Smooth muscle cell (in vitro differentiated cells): ENCODE results near the gene TGM4. TPM values are rescaled to one million over a fixed set of nuclear protein-coding genes. Genes with fewer than 3 reads are reported as not detected.

ENCODE experiments used
- DNase-seq: peaks from one replicate; lab custom pipeline; 2025; ENCODE audit not compliant: unreplicated experiment; lab: John Stamatoyannopoulos, UW
- H2AFZ ChIP-seq: fragments of 200-600 bp; sonication (generic); 2 replicates; pipeline ENCODE4 v1.6.0; 2016; ENCODE audit warnings: antibody characterized with exemption, low read depth, mild to moderate bottlenecking
- H3F3A ChIP-seq: fragments of 200-600 bp; sonication (generic); 2 replicates; pipeline ENCODE4 v1.6.0; 2017; ENCODE audit warnings: antibody characterized with exemption, low read depth
- H3K27ac ChIP-seq: fragments of 200-600 bp; sonication (generic); 2 replicates; pipeline ENCODE4 v1.5.1; 2016; ENCODE audit warnings: low read depth, mild to moderate bottlenecking
- H3K27me3 ChIP-seq: fragments of 200-600 bp; sonication (generic); 2 replicates; pipeline ENCODE4 v1.6.1; 2016; ENCODE audit warnings: low read depth, mild to moderate bottlenecking
- H3K36me3 ChIP-seq: fragments of 200-600 bp; sonication (generic); 2 replicates; pipeline ENCODE4 v1.5.1; 2016; ENCODE audit warnings: low read depth
- H3K4me1 ChIP-seq: fragments of 200-600 bp; sonication (generic); 2 replicates; pipeline ENCODE4 v1.5.1; 2016; ENCODE audit warnings: low read depth
- H3K4me2 ChIP-seq: fragments of 200-600 bp; sonication (generic); 2 replicates; pipeline ENCODE4 v1.6.0; 2016; ENCODE audit warnings: mild to moderate bottlenecking
- H3K4me3 ChIP-seq: fragments of 200-600 bp; sonication (generic); 2 replicates; pipeline ENCODE4 v1.5.1; 2016; ENCODE audit warnings: mild to moderate bottlenecking
- H3K79me2 ChIP-seq: fragments of 200-600 bp; sonication (generic); 2 replicates; pipeline ENCODE4 v1.6.0; 2016; ENCODE audit warnings: low read depth, mild to moderate bottlenecking
- H3K9ac ChIP-seq: fragments of 200-600 bp; sonication (generic); 2 replicates; pipeline ENCODE4 v1.6.0; 2016; ENCODE audit warnings: low read depth
- H3K9me3 ChIP-seq: fragments of 200-600 bp; sonication (generic); replicated peaks from 2 replicates; pipeline ENCODE4 v1.5.1; 2016; ENCODE audit warnings: low read depth
- H4K20me1 ChIP-seq: fragments of 200-600 bp; sonication (generic); 2 replicates; pipeline ENCODE4 v1.6.0; 2016; ENCODE audit warnings: low read depth
- CTCF ChIP-seq: fragments of 200-600 bp; sonication (generic); IDR thresholded peaks from 2 replicates; pipeline ENCODE4 v1.5.1; 2017; ENCODE audit warnings: borderline replicate concordance, mild to moderate bottlenecking, antibody characterized with exemption; ENCODE audit not compliant: insufficient read depth, poor library complexity, severe bottlenecking
- WGBS: methylation state at CpG from one replicate; pipeline ENCODE4 v1.1.7; 2016; ENCODE audit warnings: low lambda C conversion rate; 5-methylcytosine and 5-hydroxymethylcytosine counted together
- polyA plus RNA-seq: library from polyadenylated mRNA; unstranded; fragments of >200 nt; fragmentation: Nextera tagmentation; extraction: Ambion mirVana; gene quantifications from 2 replicates; pipeline ENCODE4 v1.2.1, GENCODE V29; 2016
- total RNA-seq: library from RNA; depleted of rRNA; stranded (reverse); fragments of >200 nt; gene quantifications from 2 replicates; pipeline ENCODE4 v1.2.3, GENCODE V29; 2014

Gene TGM4
- total and polyA plus RNA-seq, 2 experiments from 2014 or later: not detected

- Histone ChIP-seq H2AFZ (no peak overlapping the region), H3K27me3 (no peaks in the 10 kb centered on the region), H3K36me3 (no peaks in the 10 kb centered on the region), H3K9ac (no peak overlapping the region), H3K4me2 (no peak overlapping the region), H4K20me1 (no peaks in the 10 kb centered on the region), H3K79me2 (no peaks in the 10 kb centered on the region), H3K4me1 (no peaks in the 10 kb centered on the region), H3K9me3 (no peaks in the 10 kb centered on the region), H3K4me3 (no peak overlapping the region), H3K27ac (no peak overlapping the region), H3F3A (no peaks in the 10 kb centered on the region)
- WGBS: 73% methylated on average over 3 of the region's 3 CpGs
- TF ChIP-seq CTCF: no peak
- DNase-seq: no peak
These were observed 15.8 kb downstream of the TGM4 start for GRCh38 chr3:44890258-44890657.

GRCh38 chr3:44890852-44891251 lies 16.4 kb downstream of the TGM4 start:
- Histone ChIP-seq H3K79me2 (no peaks in the 10 kb centered on the region), H3K9me3 (no peaks in the 10 kb centered on the region), H3K27me3 (no peaks in the 10 kb centered on the region), H3F3A (no peaks in the 10 kb centered on the region), H3K36me3 (no peaks in the 10 kb centered on the region), H4K20me1 (no peaks in the 10 kb centered on the region), H3K4me1 (no peaks in the 10 kb centered on the region), H2AFZ (no peak overlapping the region), H3K9ac (no peak overlapping the region), H3K27ac (no peak overlapping the region), H3K4me2 (no peak overlapping the region), H3K4me3 (no peak overlapping the region)
- no peak for TF ChIP-seq CTCF
- DNase-seq: no peak
- 82% methylated on average over 3 of the region's 3 CpGs for WGBS

- no peaks in the 10 kb centered on the region for H3K9me3 ChIP-seq
These were observed 18.3 kb downstream of the TGM4 start for GRCh38 chr3:44892689-44893088.

More at GRCh38 chr3:44892689-44893088, 18.3 kb downstream of the TGM4 start:
- DNase-seq: no peak
- no peak overlapping the region for H2AFZ ChIP-seq
- H3K79me2 ChIP-seq: no peaks in the 10 kb centered on the region
- H3K4me3 ChIP-seq: no peak overlapping the region
- no peak overlapping the region for H3K4me2 ChIP-seq
- no peaks in the 10 kb centered on the region for H4K20me1 ChIP-seq
- WGBS: 89% methylated on average over 3 of the region's 3 CpGs
- no peaks in the 10 kb centered on the region for H3K27me3 ChIP-seq
- H3K9ac ChIP-seq: no peak overlapping the region
- no peaks in the 10 kb centered on the region for H3K36me3 ChIP-seq
- TF ChIP-seq CTCF: no peak
- no peaks in the 10 kb centered on the region for H3K4me1 ChIP-seq
- no peak overlapping the region for H3K27ac ChIP-seq
- no peaks in the 10 kb centered on the region for H3F3A ChIP-seq
